HG03575 (cell line): ENCODE data around the gene NACC2.

ENCODE experiments used
- ATAC-seq: cut with Tn5 transposase; IDR thresholded peaks from one replicate; pipeline ENCODE4 v1.9.1; 2021; ENCODE audit not compliant: unreplicated experiment, insufficient number of reproducible peaks, low FRiP score; ENCODE audit errors: extremely low read depth

The NACC2 gene

DNA sequence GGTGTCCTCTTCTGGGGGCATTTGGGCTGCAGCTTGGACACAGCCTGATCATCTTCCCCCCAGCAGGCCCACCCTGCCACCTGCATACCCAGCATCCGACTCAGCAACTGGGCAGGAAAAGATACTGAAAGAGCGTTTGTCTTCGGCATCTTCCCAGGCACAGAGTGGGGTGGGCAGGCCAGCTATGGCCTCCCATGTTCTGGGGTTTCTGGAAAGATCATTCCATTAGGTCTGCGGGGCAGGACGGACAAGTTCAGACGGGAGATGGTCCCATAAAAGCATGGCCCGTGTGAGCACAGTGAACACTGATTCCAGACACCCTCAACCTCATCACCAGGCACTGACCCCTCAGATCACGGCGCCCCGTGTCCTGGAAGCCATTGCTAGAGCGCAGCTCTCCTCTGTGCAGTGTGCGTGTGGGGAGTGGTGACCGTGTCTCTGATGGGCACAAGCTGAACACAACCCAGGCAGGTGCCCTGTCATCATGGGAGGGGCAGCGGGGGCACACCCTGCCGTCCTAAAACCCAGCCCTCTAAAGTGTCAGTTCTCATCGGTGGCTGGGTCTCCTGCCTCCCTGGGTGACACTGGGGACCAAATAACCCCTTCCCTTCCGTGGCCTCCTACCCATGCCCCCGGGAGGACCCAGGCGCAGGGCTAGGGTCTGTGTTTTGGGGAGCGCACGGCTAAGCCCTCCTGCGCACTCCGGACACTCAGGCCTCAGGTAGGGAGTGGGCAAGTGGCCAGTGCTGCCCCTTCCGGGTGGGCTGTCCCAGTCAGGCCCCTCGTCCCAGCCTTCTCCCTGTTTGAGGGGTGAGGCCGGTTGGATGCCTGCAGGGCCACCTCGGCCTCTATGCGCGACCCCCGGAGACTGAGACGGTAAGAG, 36.8 kb upstream of the NACC2 start:
- ATAC-seq: no peak

DNA sequence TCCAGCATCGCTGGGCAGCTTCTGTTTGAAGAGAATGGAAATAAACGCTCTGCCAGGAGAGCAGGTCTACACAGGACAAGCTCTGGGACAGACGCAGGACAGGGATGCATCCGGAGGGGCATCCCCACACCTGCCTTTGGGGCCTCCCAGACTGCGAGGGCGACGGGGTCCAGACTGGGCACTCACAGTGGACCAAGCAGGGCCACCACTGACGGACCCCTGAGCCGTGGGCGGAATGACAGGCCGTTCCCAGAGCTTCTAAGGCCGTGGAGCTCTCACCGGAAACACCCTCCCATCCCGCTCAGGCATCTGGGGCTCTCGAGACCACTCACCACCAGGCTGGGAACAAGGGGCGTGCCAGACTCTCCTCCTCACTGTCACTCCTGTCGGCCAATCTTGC, 34.1 kb upstream of the NACC2 start:
- ATAC-seq: no peak

DNA sequence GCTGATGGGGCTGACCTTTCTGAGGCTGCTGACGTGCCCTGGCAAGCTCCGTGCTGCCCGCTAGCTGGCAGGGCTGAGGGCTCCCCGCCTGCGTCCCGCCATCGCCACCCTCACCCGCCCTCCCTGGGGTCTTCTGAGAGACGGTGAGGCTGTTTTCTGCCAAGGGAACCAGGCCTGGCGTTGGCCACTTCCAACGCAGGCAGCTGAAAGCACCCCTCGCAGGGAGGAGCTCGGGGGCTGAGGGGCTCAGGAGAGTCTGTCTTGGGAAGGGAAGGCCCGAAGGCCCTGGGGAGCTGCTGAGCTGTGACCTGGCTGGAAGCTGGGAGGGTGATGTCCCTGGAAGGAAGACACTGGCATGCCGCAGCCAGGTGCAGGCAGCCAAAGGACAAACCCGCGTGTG, 33.3 kb upstream of the NACC2 start:
- no peak for ATAC-seq

DNA sequence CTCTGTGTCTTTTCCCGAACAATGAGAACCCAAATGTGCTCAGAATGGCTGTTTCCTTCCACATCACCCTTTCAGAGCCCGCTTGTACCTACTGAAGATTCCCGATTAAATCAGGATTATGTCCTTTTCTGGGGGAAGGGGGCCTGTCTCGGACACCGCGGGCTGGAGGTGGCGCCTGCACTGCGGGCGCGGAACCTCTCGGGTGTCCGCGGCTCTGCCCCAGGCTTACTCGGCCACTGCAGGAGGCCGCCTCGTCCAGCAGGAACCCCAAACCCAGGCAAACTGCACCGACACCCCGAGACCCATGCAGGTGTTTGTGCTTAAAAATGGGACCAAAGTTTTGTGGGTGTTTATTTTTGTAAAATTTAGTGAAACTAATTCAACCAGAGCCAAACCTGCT, 32.2 kb upstream of the NACC2 start:
- no peak for ATAC-seq

GRCh38 chr9:136124976-136125692, 30.0 kb upstream of the NACC2 start:
- ATAC-seq: no peak

GRCh38 chr9:136122425-136123383, 27.6 kb upstream of the NACC2 start:
- ATAC-seq: no peak

- no peak for ATAC-seq
Measured at GRCh38 chr9:136121801-136122200, 26.7 kb upstream of the NACC2 start.

GRCh38 chr9:136120438-136120844, 25.4 kb upstream of the NACC2 start:
- ATAC-seq: no peak

DNA sequence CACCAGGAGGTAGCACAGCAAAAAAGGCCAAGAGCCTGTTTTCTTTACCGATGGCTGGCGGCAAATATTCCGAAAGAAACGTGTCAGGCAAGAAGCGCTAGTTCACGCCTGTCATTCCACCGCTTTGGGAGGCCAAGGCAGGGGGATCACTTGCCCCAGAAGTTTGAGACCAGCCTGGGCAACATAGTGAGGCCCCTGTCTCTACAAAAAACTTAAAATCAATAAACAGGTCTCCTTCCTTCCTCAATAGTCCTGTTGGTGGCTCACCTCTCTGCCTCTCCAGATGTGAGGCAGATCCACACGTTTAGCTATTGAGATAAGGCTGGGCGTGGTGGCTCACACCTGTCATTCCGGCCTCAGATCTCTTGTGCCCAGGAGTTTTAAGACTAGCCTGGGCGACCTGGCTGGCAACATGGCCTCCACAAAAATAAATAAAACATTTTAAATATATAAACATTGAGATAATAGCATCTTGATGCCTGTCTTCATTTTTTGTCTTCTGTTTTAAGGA, 24.8 kb upstream of the NACC2 start:
- ATAC-seq: no peak

DNA sequence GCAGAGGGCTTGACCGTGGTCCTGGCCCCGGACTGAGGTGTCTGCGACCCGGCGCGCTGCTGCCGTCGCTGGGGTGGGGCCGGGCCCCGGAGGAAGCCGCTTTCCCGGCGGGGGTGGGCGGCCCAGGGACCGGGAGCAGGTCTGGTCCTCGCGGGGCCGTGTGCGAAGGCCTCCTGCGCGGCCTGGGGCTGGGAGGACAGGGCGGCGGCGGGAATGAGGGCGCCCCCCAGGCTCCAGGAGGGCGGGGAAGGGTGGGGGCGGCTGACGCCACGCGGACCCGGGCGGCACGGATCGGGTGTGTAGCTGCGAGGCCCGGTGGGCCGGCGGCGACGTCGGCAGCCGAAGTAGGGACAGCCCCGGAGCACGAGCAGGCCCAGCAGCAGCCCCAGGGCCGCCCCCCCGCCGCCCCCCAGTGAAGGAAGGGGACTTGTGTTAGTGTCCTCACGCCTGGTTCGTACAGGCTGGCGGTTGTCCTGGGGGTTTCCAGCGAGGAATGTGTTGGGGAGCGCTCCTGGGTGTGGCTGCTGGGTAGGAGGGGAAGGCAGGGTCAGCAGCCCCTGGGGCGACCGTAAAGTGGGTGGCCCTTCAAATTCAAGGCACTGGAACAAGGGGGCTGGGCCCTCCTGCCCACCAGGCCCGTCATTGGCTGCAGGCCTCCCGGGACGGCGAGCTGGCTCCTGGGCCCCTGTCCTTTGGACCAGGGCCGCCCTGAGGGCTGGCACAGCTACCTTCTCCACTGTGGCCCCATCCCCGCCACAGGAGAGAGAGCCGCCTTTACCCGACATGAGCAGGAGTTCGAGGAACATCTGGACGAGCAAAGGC, 24.2 kb upstream of the NACC2 start:
- no peak for ATAC-seq

DNA sequence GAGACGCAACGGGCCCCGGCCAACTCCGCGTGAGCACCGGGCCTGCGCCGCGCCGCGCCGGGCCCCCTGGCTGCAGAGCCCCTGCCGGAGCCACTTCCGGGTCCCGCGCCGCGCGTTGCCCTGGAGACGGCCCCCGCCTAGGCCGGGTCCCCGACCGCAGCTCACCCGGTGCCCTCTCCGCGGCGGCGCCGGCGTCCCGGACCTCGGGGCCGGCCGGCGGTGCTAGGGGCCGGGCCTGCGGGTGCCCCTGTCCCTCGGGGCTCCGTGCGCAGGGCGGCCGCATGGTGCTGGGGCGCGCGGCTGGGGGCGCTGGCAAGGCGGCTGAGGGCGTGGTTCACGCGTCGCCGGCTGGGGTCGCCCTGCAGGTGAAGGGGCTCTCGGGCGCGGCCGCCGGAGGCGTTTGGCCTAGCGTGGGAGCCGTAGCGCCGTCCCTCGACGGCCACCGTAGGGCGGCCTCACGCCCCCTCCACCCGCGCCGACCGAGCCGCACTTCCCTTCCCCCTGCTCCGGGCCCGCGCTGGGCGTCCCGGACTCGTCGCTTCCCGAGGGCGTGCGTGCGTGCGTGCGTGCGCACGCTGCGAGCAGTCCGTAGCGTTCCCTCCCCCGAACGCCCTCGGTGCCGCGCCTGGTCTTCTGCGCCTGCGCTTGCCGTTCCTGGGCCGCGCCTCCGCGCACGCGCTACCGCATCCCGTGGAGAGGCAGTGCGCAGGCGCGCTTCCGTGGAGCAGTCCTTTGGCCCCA, 23.4 kb upstream of the NACC2 start, which contains the start of gene TMEM250:
TMEM250 (minus strand) TSS at position 556 of the 741 bp plus-strand sequence. CDS start 1,975 bp downstream, outside the sequence.
- ATAC-seq: no peak

GRCh38 chr9:136117916-136118319, 22.8 kb upstream of the NACC2 start:
- no peak for ATAC-seq

- ATAC-seq: no peak
Measured at GRCh38 chr9:136117291-136117915, 22.3 kb upstream of the NACC2 start.

DNA sequence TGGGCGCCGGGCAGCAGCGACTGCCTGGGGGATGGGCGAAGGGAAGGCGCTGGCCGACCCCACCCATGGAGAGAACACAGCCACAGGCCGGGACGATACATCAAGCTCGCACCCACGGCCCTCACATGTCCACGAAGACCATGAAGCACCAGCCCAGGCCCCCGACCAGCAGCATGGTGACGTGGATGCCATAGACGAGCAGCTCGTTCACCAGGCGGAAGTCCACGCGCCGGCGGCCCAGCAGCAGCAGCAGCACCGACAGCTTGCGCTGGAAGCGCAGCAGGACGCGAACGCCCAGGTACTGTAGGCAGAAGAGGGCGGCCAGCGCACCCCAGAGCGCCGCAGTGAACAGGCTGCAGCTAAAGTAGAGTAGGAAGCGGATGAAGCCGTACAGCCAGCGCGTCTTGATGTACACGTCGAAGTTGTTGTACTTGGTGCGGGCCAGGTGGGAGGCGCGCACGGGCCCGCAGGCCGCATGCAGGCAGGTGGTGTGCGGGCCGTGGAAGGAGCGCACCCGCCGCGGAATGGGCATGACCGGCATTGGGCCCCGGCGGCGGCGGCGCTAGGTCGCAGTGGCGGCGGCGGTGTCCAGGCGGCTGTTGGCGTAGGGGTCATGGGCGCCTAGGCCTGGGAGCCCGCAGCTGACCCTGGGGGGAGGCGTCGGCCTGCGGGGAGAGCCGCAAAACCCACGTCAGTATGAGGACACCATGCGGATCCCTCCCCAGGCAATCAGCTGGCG, 21.4 kb upstream of the NACC2 start:
- ATAC-seq: no peak

DNA sequence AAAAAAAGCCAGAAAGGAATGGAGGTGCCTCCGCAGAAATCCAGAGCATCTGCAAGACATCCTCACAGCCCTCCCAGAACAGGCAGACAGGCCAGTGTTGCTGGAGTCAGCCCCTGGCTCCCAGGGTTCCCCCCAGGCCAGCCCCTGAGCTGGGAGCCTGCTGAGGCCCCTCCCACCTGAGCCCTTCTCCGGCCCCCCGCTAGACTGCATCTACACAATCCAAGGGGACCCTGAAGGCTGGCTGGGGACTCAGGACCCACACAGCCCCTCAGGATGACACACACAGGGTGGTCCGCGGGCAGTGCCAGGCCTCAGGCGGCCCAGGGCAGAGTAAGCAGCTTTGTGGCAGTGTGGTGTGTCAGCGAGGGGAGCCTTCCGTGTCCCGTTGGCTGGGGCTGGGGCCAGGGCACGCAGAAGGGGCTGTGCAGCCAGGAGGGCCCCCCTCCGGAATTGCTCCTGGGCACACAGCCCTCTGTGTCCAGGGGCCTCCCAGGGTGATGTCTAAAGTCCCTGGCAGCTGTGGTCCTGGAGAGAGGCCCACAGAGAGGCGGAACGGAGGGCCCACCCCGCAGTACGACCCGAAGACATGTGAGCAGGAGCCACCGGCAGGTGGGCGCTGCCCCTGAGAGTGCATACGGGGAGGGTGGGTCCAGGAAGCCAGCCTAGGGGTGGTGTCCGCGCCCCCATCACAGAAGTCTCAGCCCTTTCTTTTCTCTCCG, 20.7 kb upstream of the NACC2 start:
- no peak for ATAC-seq

DNA sequence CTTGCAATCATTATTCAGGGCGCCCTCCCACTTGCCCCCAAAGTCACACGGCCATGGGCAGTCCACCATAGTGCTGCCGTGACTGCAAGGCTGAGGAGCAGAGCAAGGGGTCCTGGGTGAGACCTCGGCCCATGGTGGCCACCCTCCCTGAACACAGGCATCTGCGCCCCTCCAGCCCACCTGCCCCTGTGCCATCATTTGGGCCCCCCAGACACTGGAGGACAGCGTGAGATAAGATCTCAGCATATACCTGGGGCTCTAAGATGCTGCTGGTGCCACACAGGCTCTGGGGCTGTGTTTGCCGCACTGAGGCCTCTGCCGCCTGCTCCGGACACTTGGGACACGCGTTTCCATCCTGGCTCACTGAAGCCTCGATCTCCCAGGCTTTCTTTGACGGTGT, 20.1 kb upstream of the NACC2 start:
- ATAC-seq: no peak
